LNCAP (cell line): ENCODE measurements around the gene ZNF322.

Source experiments
- TF ChIP-seq, protein P1 (sequence below): fragments of 450-650 bp; IDR thresholded peaks from 2 replicates; pipeline ENCODE4 v1.5.1; 2017; ENCODE audit warnings: mild to moderate bottlenecking

The ZNF322 gene

DNA sequence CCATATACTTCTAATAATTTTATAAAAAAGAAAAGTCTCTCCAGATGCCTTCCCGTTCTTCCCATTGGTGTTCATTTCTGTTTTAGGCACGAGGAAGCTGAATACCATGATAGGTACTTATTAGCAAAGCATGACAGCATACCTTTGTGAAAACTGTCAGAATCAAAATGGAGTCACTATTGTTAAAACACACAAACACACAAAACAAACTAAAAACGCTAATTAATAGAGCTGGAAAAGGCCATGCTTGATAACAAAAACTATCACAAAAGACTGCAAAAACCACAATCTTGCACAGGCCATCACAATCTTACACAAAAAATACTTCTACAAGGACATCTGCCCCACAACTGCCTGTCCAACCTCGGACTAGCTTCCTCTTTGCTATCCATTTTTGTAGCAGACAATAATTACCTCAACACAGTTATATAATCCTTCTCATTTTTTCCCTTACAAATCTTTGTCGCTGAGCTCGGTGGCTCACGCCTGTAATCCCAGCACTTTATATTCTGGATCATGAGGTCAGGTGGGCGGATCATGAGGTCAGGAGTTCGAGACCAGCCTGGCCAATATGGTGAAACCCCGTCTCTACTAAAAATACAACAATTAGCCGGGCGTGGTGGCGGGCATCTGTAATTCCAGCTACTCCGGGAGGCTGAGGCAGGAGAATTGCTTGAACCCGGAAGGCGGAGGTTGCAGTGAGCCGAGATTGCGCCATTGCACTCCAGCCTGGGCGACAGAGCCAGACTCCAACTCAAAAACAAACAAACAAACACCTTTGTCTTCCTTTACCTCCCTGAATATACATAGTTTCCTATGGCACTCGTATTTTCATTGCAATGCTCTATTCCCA lies 66.0 kb downstream of the ZNF322 start:
- TF ChIP-seq, protein P1, sequence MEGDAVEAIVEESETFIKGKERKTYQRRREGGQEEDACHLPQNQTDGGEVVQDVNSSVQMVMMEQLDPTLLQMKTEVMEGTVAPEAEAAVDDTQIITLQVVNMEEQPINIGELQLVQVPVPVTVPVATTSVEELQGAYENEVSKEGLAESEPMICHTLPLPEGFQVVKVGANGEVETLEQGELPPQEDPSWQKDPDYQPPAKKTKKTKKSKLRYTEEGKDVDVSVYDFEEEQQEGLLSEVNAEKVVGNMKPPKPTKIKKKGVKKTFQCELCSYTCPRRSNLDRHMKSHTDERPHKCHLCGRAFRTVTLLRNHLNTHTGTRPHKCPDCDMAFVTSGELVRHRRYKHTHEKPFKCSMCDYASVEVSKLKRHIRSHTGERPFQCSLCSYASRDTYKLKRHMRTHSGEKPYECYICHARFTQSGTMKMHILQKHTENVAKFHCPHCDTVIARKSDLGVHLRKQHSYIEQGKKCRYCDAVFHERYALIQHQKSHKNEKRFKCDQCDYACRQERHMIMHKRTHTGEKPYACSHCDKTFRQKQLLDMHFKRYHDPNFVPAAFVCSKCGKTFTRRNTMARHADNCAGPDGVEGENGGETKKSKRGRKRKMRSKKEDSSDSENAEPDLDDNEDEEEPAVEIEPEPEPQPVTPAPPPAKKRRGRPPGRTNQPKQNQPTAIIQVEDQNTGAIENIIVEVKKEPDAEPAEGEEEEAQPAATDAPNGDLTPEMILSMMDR: no peak

DNA sequence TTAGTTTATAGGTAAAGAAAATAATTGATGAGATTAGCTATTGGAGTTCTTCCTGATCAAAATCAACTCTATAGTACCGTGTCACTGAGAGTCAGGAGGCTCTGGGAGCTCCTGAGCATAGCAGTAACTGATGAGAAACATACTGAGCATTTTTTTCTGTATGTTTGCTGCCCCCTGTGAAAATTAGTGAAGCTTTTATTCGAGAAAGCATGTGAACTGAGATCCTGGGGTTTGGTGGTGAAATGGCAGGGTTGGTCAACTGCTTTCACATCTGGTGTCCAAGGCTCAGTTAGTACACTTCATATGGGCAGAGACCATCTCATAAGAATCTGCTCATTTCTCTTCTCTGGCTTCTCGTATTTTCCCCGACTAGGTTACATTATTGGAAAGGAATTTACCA lies 66.9 kb downstream of the ZNF322 start:
- TF ChIP-seq, protein P1: no peak

DNA sequence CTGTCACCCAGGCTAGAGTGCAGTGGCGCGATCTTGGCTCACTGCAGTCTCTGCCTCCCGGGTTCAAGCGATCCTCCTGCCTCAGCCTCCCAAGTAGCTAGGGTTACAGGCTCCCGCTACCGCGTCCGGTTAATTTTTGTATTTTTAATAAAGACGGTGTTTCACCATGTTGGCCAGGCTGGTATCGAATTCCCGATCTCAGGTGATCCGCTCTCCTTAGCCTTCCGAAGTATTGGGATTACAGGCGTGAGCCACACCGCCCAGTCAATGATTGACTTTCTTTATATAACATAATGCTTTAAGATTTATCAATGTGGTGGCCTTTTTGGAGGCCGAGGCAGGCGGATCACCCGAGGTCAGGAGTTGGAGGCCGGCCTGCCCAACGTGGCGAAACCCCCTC lies 70.6 kb downstream of the ZNF322 start:
- TF ChIP-seq, protein P1: no peak
